CD14-positive monocyte (primary cell): Measurements from ENCODE around the gene HERPUD1. TPM values are rescaled to one million over a fixed set of nuclear protein-coding genes. Genes with fewer than 3 reads are reported as not detected.

Experiments used
- DNase-seq, 3 donors: peaks; one replicate each; pipeline ENCODE4 v3.0.0-alpha.2; 2011 to 2022
- H2AFZ ChIP-seq: 2 replicates; pipeline ENCODE4 v1.6.0; 2012; ENCODE audit warnings: mild to moderate bottlenecking, low read depth, low read length, inconsistent platforms; ENCODE audit not compliant: insufficient read depth, poor library complexity, severe bottlenecking
- H3K27ac ChIP-seq, 2 donors: 1 replicate in 1 of 2; 2 replicates in 1 of 2; pipeline ENCODE4 v1.5.1; 2012 to 2013; ENCODE audit warnings: low read length in 2 of 2, control low read depth in 1 of 2, inconsistent platforms in 1 of 2, low read depth in 1 of 2, mild to moderate bottlenecking in 1 of 2
- H3K27me3 ChIP-seq, 2 donors: one replicate each; pipeline versions ENCODE4 v1.6.0 to v1.6.1; 2011 to 2013; ENCODE audit warnings: low read length in 2 of 2; ENCODE audit not compliant: control insufficient read depth in 2 of 2, insufficient read depth in 2 of 2
- H3K36me3 ChIP-seq, 2 donors: replicated peaks in 1 of 2; 1 replicate in 1 of 2; 2 replicates in 1 of 2; pipeline versions ENCODE4 v1.5.1 to v1.6.1; 2012 to 2013; ENCODE audit warnings: low read length in 2 of 2, control low read depth in 1 of 2, inconsistent platforms in 1 of 2, mild to moderate bottlenecking in 1 of 2; ENCODE audit not compliant: insufficient read depth in 2 of 2, control insufficient read depth in 1 of 2
- H3K4me1 ChIP-seq, 2 donors: 1 replicate in 1 of 2; 2 replicates in 1 of 2; pipeline versions ENCODE4 v1.5.1 to v1.6.1; 2012 to 2013; ENCODE audit warnings: low read length in 2 of 2, control low read depth in 1 of 2, inconsistent platforms in 1 of 2, mild to moderate bottlenecking in 1 of 2, moderate library complexity in 1 of 2; ENCODE audit not compliant: insufficient read depth in 2 of 2, control insufficient read depth in 1 of 2
- H3K4me2 ChIP-seq: replicated peaks from 2 replicates; pipeline ENCODE3; 2012; ENCODE audit warnings: low read length, moderate library complexity, mild to moderate bottlenecking; ENCODE audit not compliant: poor library complexity, severe bottlenecking; ENCODE audit errors: extremely low read depth
- H3K4me3 ChIP-seq, 3 experiments: fragments of 200-600 bp in 1 of 3; sonication (generic) in 1 of 3; replicated peaks in 1 of 3; 1 replicate in 2 of 3; 2 replicates in 1 of 3; pipeline ENCODE4 v1.5.1; 2011 to 2013; ENCODE audit warnings: low read length in 3 of 3, mild to moderate bottlenecking in 3 of 3, control low read depth in 2 of 3, low read depth in 2 of 3, inconsistent platforms in 1 of 3, moderate library complexity in 1 of 3
- H3K79me2 ChIP-seq: 2 replicates; pipeline ENCODE4 v1.6.0; 2012; ENCODE audit warnings: mild to moderate bottlenecking, control low read depth, inconsistent platforms, low read length, moderate library complexity; ENCODE audit not compliant: insufficient read depth
- H3K9ac ChIP-seq: 2 replicates; pipeline ENCODE4 v1.6.0; 2017; ENCODE audit warnings: low read length, mild to moderate bottlenecking; ENCODE audit not compliant: insufficient read depth, poor library complexity, severe bottlenecking
- H3K9me3 ChIP-seq, 2 donors: replicated peaks in 1 of 2; 1 replicate in 1 of 2; 2 replicates in 1 of 2; pipeline versions ENCODE4 v1.5.1 to v1.6.1; 2012 to 2013; ENCODE audit warnings: low read length in 2 of 2, control low read depth in 1 of 2; ENCODE audit not compliant: control insufficient read depth in 1 of 2, insufficient read depth in 1 of 2
- H4K20me1 ChIP-seq: 2 replicates; pipeline ENCODE4 v1.6.0; 2012; ENCODE audit warnings: mild to moderate bottlenecking, low read length, control low read depth, moderate library complexity; ENCODE audit not compliant: insufficient read depth
- H3K27ac Mint-ChIP-seq, 7 donors: one replicate each; pipeline ENCODE4 v1.8.0; 2020; ENCODE audit warnings: mild to moderate bottlenecking in 7 of 7, mixed read lengths in 7 of 7, moderate library complexity in 6 of 7, inconsistent platforms in 2 of 7
- H3K27me3 Mint-ChIP-seq, 3 donors: one replicate each; pipeline ENCODE4 v1.8.0; 2021 to 2022; ENCODE audit warnings: low read depth in 3 of 3, mild to moderate bottlenecking in 3 of 3, mixed read lengths in 3 of 3, moderate library complexity in 3 of 3, inconsistent platforms in 1 of 3
- H3K36me3 Mint-ChIP-seq, 2 donors: one replicate each; pipeline ENCODE4 v1.8.0; 2020; ENCODE audit warnings: mixed read lengths in 2 of 2, inconsistent platforms in 1 of 2, mild to moderate bottlenecking in 1 of 2
- H3K4me1 Mint-ChIP-seq: one replicate; pipeline ENCODE4 v1.8.0; 2020; ENCODE audit warnings: mild to moderate bottlenecking, mixed read lengths
- H3K4me3 Mint-ChIP-seq, 2 donors: one replicate each; pipeline ENCODE4 v1.8.0; 2020; ENCODE audit warnings: mild to moderate bottlenecking in 2 of 2, mixed read lengths in 2 of 2, moderate library complexity in 1 of 2
- H3K9me3 Mint-ChIP-seq, 7 donors: one replicate each; pipeline ENCODE4 v1.8.0; 2020 to 2022; ENCODE audit warnings: mixed read lengths in 7 of 7, mild to moderate bottlenecking in 6 of 7, moderate library complexity in 6 of 7, inconsistent platforms in 2 of 7
- CTCF ChIP-seq: fragments of 200-600 bp; IDR thresholded peaks from one replicate; pipeline ENCODE4 v1.8.0; 2022; ENCODE audit warnings: antibody characterized with exemption, mild to moderate bottlenecking
- WGBS: methylation state at CpG from one replicate; pipeline ENCODE4 v1.1.5; 2013; ENCODE audit warnings: missing lambda C conversion rate; ENCODE audit not compliant: insufficient coverage; 5-methylcytosine and 5-hydroxymethylcytosine counted together
- intact Hi-C, 2 donors: fragments of 100-400 bp; cut with micrococcal nuclease; formaldehyde crosslinking; loops; one replicate each; pipeline versions ENCODE4 v1.15.0 to v1.15.1; 2023
- polyA plus RNA-seq, 3 donors: library from polyadenylated mRNA; depleted of rRNA in 1 of 3; unstranded in 2 of 3; stranded (reverse) in 1 of 3; fragments of 300-500 nt in 2 of 3; fragments of >200 nt in 1 of 3; fragmentation: Illumina TruSeq in 2 of 3; gene quantifications; 1 replicate in 2 of 3; 2 replicates in 1 of 3; pipeline ENCODE4 v1.2.3, GENCODE V29; 2012 to 2021

HERPUD1 gene
- polyA plus RNA-seq, 3 donors = 179 to 454 (median 186) TPM

GRCh38 chr16:56945847-56946527 is 14.0 kb downstream of the HERPUD1 start:
- Histone ChIP-seq H3K27ac (no peak overlapping the region), H3K4me2 (no peak overlapping the region), H3K27me3 (no peaks in the 10 kb centered on the region), H3K4me1 (peaks cover 10 to 11% of the 10 kb centered on the region in 2 donors), H3K4me3 (no peak overlapping the region), H3K9ac (no peak overlapping the region), H4K20me1 (peaks cover 80% of the 10 kb centered on the region), H3K9me3 (no peaks in the 10 kb centered on the region), H2AFZ (no peak overlapping the region), H3K36me3 (peaks cover 51 to 68% of the 10 kb centered on the region in 2 donors), H3K79me2 (peaks cover 8% of the 10 kb centered on the region)
- Mint-ChIP-seq H3K4me3 (no peak overlapping the region), H3K36me3 (peaks cover 53 to 68% of the 10 kb centered on the region in 2 donors), H3K27me3 (peaks cover 0 to 6% (median 0%) of the 10 kb centered on the region in 3 donors), H3K4me1 (peaks cover 16% of the 10 kb centered on the region), H3K27ac (peak overlapping the region in 2 of 7 donors; percentile 19 to 79), H3K9me3 (no peaks in the 10 kb centered on the region)
- TF ChIP-seq CTCF = no peak
- intact Hi-C loops = no loop called here
- WGBS = no CpG with 5 or more reads among the region's 12 CpGs
- DNase-seq = no peak

- TF ChIP-seq CTCF = no peak
- H2AFZ ChIP-seq = no peak overlapping the region
- H3K27me3 ChIP-seq = no peaks in the 10 kb centered on the region
- peak overlapping the region in 1 of 2 donors; percentile 15 for H3K27ac ChIP-seq
- WGBS = 84% methylated on average over 4 of the region's 10 CpGs
- peaks cover 70% of the 10 kb centered on the region for H4K20me1 ChIP-seq
- H3K9me3 ChIP-seq = no peaks in the 10 kb centered on the region
- Mint-ChIP-seq H3K9me3 (no peaks in the 10 kb centered on the region), H3K36me3 (peaks cover 45 to 59% of the 10 kb centered on the region in 2 donors), H3K4me3 (no peak overlapping the region), H3K27ac (peak overlapping the region in 6 of 7 donors; percentile 33 to 86 (median 69)), H3K27me3 (peaks cover 0 to 5% (median 2%) of the 10 kb centered on the region in 3 donors), H3K4me1 (peaks cover 26% of the 10 kb centered on the region)
- H3K9ac ChIP-seq = no peak overlapping the region
- DNase-seq = no peak
- peaks cover 4% of the 10 kb centered on the region for H3K79me2 ChIP-seq
- no peak overlapping the region for H3K4me3 ChIP-seq
- peaks cover 41 to 58% of the 10 kb centered on the region in 2 donors for H3K36me3 ChIP-seq
- peaks cover 20 to 21% of the 10 kb centered on the region in 2 donors for H3K4me1 ChIP-seq
- no peak overlapping the region for H3K4me2 ChIP-seq
- intact Hi-C loops = no loop called here
These were observed 15.0 kb downstream of the HERPUD1 start for GRCh38 chr16:56946767-56947603.
